HepG2 (cell line): ENCODE results near the gene SBSN. TPM values are rescaled to one million over a fixed set of nuclear protein-coding genes. Genes with fewer than 3 reads are reported as not detected.

Experiments
- ATF7 ChIP-seq, 2 experiments: fragments of 450-650 bp in 1 of 2; sonication (generic) in 1 of 2; formaldehyde crosslinking in 1 of 2; IDR thresholded peaks; 2 replicates each; pipeline versions ENCODE4 v1.4.0 to v1.6.1; 2016 to 2020; ENCODE audit warnings: antibody characterized with exemption in 1 of 2, mild to moderate bottlenecking in 1 of 2, missing genetic modification reagents in 1 of 2
- FOXA3 ChIP-seq: IDR thresholded peaks from 2 replicates; pipeline ENCODE4 v1.6.1; 2016; ENCODE audit warnings: missing genetic modification reagents, missing compliant biosample characterization
- FOXK2 ChIP-seq: fragments of 450-650 bp; IDR thresholded peaks from 2 replicates; pipeline ENCODE4 v1.6.1; 2016
- KDM2A ChIP-seq: sonication (generic); formaldehyde crosslinking; IDR thresholded peaks from 2 replicates; pipeline ENCODE4 v1.4.0; 2020; ENCODE audit warnings: low read depth, missing genetic modification reagents, borderline replicate concordance
- PITX1 ChIP-seq: sonication (generic); formaldehyde crosslinking; IDR thresholded peaks from 2 replicates; pipeline ENCODE4 v1.5.1; 2020; ENCODE audit warnings: mild to moderate bottlenecking, missing genetic modification reagents
- ZBTB1 ChIP-seq: sonication (generic); formaldehyde crosslinking; IDR thresholded peaks from 2 replicates; pipeline ENCODE4 v1.4.0; 2020; ENCODE audit warnings: missing genetic modification reagents, borderline replicate concordance
- ZFP1 ChIP-seq: IDR thresholded peaks from 2 replicates; pipeline ENCODE4 v1.6.1; 2016
- ZMYM3 ChIP-seq: sonication (generic); formaldehyde crosslinking; IDR thresholded peaks from 2 replicates; pipeline ENCODE4 v1.5.1; 2020; ENCODE audit warnings: mild to moderate bottlenecking, missing genetic modification reagents
- ZNF318 ChIP-seq: sonication (generic); formaldehyde crosslinking; IDR thresholded peaks from 2 replicates; pipeline ENCODE4 v1.4.0; 2020; ENCODE audit warnings: mild to moderate bottlenecking, missing genetic modification reagents
- polyA plus RNA-seq, 8 experiments: library from polyadenylated mRNA; depleted of rRNA in 3 of 8; stranded (reverse) in 7 of 8; unstranded in 1 of 8; fragments of >200 nt; fragmentation: Illumina TruSeq in 4 of 8; extraction: Trizol in 4 of 8; gene quantifications; 2 replicates each; pipeline versions ENCODE4 v1.2.1 to v1.2.3, GENCODE V29; 2011 to 2016; ENCODE audit warnings: low read depth in 4 of 8, missing spikeins in 1 of 8, mixed read lengths in 1 of 8; ENCODE audit not compliant: insufficient read depth in 1 of 8
- total RNA-seq, 5 experiments: library from RNA; depleted of rRNA; stranded (reverse); fragments of >200 nt; fragmentation: Illumina TruSeq; extraction: Trizol; gene quantifications; 2 replicates each; pipeline ENCODE4 v1.2.3, GENCODE V29; 2016; ENCODE audit warnings: low read depth in 1 of 5
- TF ChIP-seq, protein P1 (sequence below): sonication (generic); formaldehyde crosslinking; IDR thresholded peaks from 2 replicates; pipeline ENCODE4 v1.8.0; 2022; ENCODE audit warnings: missing genetic modification reagents, mild to moderate bottlenecking, moderate library complexity, borderline replicate concordance

SBSN gene
- total and polyA plus RNA-seq, 2 of the 13 experiments (the other 11 are each of a cell fraction or from before 2014, with no cell fraction given): not detected

DNA sequence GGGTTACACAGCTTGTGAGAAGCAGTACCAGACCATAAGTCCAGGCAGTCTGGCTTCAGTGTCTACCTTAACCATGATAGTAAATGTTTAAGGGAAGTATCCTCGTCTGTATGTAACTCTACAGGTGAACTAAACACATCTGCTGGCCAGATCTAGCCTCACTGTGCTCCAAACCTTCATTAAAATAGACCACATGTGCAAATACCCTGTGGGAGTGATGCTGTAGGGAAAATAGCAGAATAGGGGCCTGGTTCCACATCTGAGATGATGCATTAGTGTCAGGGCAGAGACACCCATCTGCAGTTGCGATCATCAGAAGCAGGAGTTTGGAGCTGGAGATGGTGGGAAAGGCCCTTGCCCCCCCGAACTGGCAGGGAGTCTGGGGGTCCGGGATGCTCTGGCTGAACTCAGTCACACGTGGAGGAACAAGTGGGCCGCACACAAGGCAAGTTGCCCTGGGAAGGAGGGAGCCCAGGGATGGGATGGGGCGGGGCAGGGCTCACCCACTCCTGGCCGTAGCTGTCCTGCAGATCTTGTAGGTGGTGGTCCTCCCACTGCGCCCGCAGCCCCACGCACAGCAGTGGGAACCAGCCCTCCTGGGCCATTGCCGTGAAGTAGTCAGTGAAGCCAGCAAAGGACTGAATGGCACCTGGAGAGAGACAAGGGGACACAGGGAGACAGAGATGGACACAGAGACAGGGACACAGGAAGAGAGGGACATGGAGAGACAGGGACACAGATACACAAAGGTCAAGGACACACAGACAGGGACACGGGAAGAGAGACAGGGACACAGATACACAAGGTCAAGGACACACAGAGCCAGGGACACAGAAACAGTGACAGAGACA, 24.6 kb upstream of the SBSN start (continued):
- TF ChIP-seq ZFP1 (CRISPR knock-in tag) (no peak), ZNF318 (0 out of 2 replicates have a peak, but pooled peaks have one; percentile 48), ZBTB1 (CRISPR knock-in tag) (no peak), FOXA3 (CRISPR knock-in tag) (peak; percentile 33; the same call in 1 of the 2 replicates), FOXK2 (0 out of 2 replicates have a peak, but pooled peaks have one; percentile 48), ZMYM3 (0 out of 2 replicates have a peak, but pooled peaks have one; percentile 34), PITX1 (CRISPR knock-in tag) (0 out of 2 replicates have a peak, but pooled peaks have one; percentile 29), ATF7 (IDR thresholded peaks at IDR 0.05) (no peak), ATF7 (CRISPR knock-in tag; IDR thresholded peaks at IDR 0.05) (no peak), KDM2A (CRISPR knock-in tag) (0 out of 2 replicates have a peak, but pooled peaks have one; percentile 28)
- TF ChIP-seq, protein P1, sequence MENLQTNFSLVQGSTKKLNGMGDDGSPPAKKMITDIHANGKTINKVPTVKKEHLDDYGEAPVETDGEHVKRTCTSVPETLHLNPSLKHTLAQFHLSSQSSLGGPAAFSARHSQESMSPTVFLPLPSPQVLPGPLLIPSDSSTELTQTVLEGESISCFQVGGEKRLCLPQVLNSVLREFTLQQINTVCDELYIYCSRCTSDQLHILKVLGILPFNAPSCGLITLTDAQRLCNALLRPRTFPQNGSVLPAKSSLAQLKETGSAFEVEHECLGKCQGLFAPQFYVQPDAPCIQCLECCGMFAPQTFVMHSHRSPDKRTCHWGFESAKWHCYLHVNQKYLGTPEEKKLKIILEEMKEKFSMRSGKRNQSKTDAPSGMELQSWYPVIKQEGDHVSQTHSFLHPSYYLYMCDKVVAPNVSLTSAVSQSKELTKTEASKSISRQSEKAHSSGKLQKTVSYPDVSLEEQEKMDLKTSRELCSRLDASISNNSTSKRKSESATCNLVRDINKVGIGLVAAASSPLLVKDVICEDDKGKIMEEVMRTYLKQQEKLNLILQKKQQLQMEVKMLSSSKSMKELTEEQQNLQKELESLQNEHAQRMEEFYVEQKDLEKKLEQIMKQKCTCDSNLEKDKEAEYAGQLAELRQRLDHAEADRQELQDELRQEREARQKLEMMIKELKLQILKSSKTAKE (CRISPR knock-in tag): peak; percentile 81
- TF ChIP-seq, all 625 proteins: peak for 33
